ENCODE measurements around the gene RSRP1. TPM values are rescaled to one million over a fixed set of nuclear protein-coding genes. Genes with fewer than 3 reads are reported as not detected.

RSRP1 gene
- total and polyA plus RNA-seq, 12 donors: 22.8 to 663 (median 107) TPM

DNA sequence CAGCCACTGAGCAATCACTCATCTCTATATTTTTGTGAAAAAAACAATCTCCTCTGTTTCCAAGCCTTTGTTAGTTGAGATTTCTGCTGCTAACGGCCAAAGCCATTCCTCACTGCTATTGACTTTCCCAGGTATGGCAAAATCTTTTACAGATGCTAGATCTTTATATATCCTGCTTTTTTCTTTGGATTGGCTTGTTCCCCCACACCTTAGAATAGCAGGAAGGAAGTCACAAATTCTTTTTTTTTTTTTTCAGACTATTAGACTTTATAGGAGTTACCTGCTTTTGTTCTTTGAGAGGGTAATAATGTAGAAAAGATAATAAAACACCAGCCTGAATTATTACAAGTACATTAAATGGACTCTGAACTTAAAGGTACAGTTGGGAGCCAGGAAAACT is 39.2 kb downstream of the RSRP1 start:
- H3K27ac ChIP-seq: no peak overlapping the region

GRCh38 chr1:25206201-25206600 is 41.1 kb downstream of the RSRP1 start:
- Histone ChIP-seq H3K9me3 (replicated peaks in 1 of 3) (no peaks in the 10 kb centered on the region), H3K4me1 (replicated peaks in 1 of 2) (no peaks in the 10 kb centered on the region), H3K27ac (no peak overlapping the region), H3K4me3 (no peak overlapping the region), H3K27me3 (peaks cover 4% of the 10 kb centered on the region), H3K36me3 (replicated peaks in 1 of 2) (no peaks in the 10 kb centered on the region)
- 79 to 85% (median 82%) methylated on average over 5 of the region's 5 CpGs for WGBS, 4 donors
- TF ChIP-seq POLR2A (IDR thresholded peaks at IDR 0.05) (no peak), CTCF (IDR thresholded peaks at IDR 0.05) (no peak)
- intact Hi-C loops (cut with DNase I): loop anchor here in 1 of 2 donors (10.0 kb wide), 1 partner anchor 361 kb away; no protein-coding TSS in a partner anchor
- no peak for DNase-seq

More for the DNA sequence above, 39.2 kb downstream of the RSRP1 start:
- Histone ChIP-seq H3K9me3 (replicated peaks in 1 of 3) (no peaks in the 10 kb centered on the region), H3K4me3 (no peak overlapping the region), H3K4me1 (replicated peaks in 1 of 2) (no peaks in the 10 kb centered on the region), H3K36me3 (replicated peaks in 1 of 2) (no peaks in the 10 kb centered on the region), H3K27me3 (peaks cover 4% of the 10 kb centered on the region)
- TF ChIP-seq CTCF (IDR thresholded peaks at IDR 0.05) (no peak), POLR2A (IDR thresholded peaks at IDR 0.05) (no peak)
- no peak for DNase-seq
- 75 to 83% (median 78%) methylated on average over 1 of the region's 1 CpG for WGBS, 4 donors
- intact Hi-C loops (cut with DNase I): loop anchor here in 1 of 2 donors (10.0 kb wide), 1 partner anchor 363 kb away; no protein-coding TSS in a partner anchor

DNA sequence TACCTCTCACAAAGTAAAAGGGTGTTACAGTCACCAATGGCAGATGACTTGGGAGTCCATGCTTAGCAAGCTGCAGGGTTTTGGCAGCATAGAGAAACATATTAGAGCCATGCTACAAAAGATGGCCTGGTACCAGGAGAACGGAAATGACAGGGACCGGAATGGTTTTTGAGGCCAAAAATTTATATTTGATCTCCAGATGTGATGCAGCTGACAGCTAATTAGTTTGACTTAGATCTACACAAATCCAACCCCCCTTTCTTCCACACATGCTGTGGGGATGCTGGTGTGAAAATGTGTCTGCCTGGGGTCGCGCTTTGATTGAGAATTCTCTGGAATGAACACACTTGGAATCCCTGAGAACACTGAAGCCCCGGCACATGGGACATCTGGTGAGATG is 41.5 kb downstream of the RSRP1 start:
- no peak overlapping the region for H3K27ac ChIP-seq
- H3K9me3 ChIP-seq (replicated peaks in 1 of 3): no peaks in the 10 kb centered on the region
- intact Hi-C loops (cut with DNase I): loop anchor here in 1 of 2 donors (10.0 kb wide), 1 partner anchor 361 kb away; no protein-coding TSS in a partner anchor
- H3K27me3 ChIP-seq: peaks cover 4% of the 10 kb centered on the region
- H3K36me3 ChIP-seq (replicated peaks in 1 of 2): no peaks in the 10 kb centered on the region
- no peak for DNase-seq
- 79 to 88% (median 87%) methylated on average over 5 of the region's 5 CpGs for WGBS, 4 donors
- H3K4me3 ChIP-seq: no peak overlapping the region
- no peaks in the 10 kb centered on the region for H3K4me1 ChIP-seq (replicated peaks in 1 of 2)
- TF ChIP-seq CTCF (IDR thresholded peaks at IDR 0.05): no peak
- no peak for TF ChIP-seq POLR2A (IDR thresholded peaks at IDR 0.05)

DNA sequence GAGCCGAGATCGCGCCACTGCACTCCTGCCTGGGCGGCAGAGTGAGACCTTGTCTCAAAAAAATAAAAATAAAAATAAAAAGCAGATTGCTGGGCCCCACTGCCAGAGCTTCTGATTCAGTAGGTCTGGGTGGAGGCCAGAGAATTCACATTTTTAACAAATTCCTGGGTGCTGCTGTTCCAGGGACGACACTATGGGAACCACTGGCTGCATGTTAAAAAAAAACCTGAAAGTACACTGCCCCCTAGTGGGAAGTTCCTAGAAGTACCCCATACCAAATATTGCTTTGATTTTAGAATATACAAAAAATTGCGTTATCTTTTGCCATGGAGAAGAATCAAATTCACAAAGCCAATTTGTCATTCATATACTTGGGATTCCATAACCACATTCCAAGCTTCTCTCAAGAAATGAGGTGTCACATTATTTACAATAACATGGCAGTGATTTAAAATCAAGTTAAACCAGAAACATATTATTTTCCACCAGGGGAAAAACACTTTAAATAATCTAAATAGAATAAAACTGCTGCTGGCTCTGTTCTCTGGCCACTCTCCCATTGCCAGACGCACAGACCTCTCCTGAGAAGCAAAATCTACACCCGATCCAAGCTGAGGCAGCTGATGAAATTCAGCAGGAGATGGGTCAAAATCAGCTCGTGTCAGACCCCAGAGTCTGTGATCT is 42.3 kb downstream of the RSRP1 start:
- Histone ChIP-seq H3K27me3 (no peaks in the 10 kb centered on the region), H3K27ac (no peak overlapping the region), H3K36me3 (replicated peaks in 1 of 2) (no peaks in the 10 kb centered on the region), H3K4me3 (no peak overlapping the region), H3K9me3 (replicated peaks in 1 of 3) (no peaks in the 10 kb centered on the region), H3K4me1 (replicated peaks in 1 of 2) (no peaks in the 10 kb centered on the region)
- intact Hi-C loops (cut with DNase I): loop anchor here (5.0 to 10.0 kb wide), 3 partner anchors 173 to 360 kb away; no protein-coding TSS in a partner anchor
- DNase-seq: peak in 4 of 7 donors; percentile 22 to 49 (median 31)
- TF ChIP-seq POLR2A (IDR thresholded peaks at IDR 0.05): no peak
- TF ChIP-seq CTCF (IDR thresholded peaks at IDR 0.05): peak; percentile 48 to 84 (median 66)
- 49 to 59% (median 57%) methylated on average over 9 of the region's 9 CpGs for WGBS, 4 donors

Measured in adrenal gland (tissue), 12 donors.